Right cardiac atrium (tissue), 5 donors: ENCODE results near the gene UST. TPM values are rescaled to one million over a fixed set of nuclear protein-coding genes. Genes with fewer than 3 reads are reported as not detected.
A peak's percentile ranks its signal among the peaks of the same experiment; 100 is the strongest.

Experiments used
- ATAC-seq, 2 donors: fragments of 200-7000 bp; cut with Tn5 transposase; one replicate each; pipeline versions ENCODE4 v1.8.0 to v1.9.1; 2020; ENCODE audit warnings: moderate library complexity in 2 of 2, mild to moderate bottlenecking in 1 of 2
- DNase-seq, 3 donors: peaks; one replicate each; pipeline ENCODE4 v3.0.0-alpha.2; 2020
- H3K27ac ChIP-seq: one replicate; pipeline ENCODE4 v1.5.1; 2013; ENCODE audit warnings: mild to moderate bottlenecking, low read length, control low read depth, moderate library complexity
- H3K27me3 ChIP-seq: one replicate; pipeline ENCODE4 v1.6.1; 2013; ENCODE audit not compliant: control insufficient read depth, insufficient read depth
- H3K4me1 ChIP-seq: one replicate; pipeline ENCODE4 v1.6.1; 2013; ENCODE audit warnings: low read length; ENCODE audit not compliant: control insufficient read depth, insufficient read depth
- H3K4me3 ChIP-seq: one replicate; pipeline ENCODE4 v1.5.1; 2013; ENCODE audit warnings: low read length, control low read depth
- H3K9me3 ChIP-seq: one replicate; pipeline ENCODE4 v1.6.1; 2013; ENCODE audit warnings: low read length; ENCODE audit not compliant: control insufficient read depth
- WGBS: extraction: QIAGEN DNeasy Blood & Tissue Kit; methylation state at CpG from one replicate; pipeline ENCODE4 v1.1.7; 2013; 5-methylcytosine and 5-hydroxymethylcytosine counted together
- intact Hi-C, 4 donors: fragments of 100-400 bp; cut with DNase I; formaldehyde crosslinking; loops; one replicate each; pipeline versions ENCODE4 v1.11.0 to v1.14.0; 2022 to 2023
- polyA plus RNA-seq: library from polyadenylated mRNA; stranded (reverse); fragments of 200-250 nt; gene quantifications from one replicate; pipeline ENCODE4 v1.2.3, GENCODE V29; 2013
- total RNA-seq, 4 donors: library from RNA; stranded (reverse); fragmentation: NEBNext Ultra II Directional; extraction: Animal tissue kit (Norgen Biotek cat#: 25700); gene quantifications; one replicate each; pipeline ENCODE4 v1.2.1, GENCODE V29; 2021
- donor health status: healthy with polysubstance abuse.
- donor health status: DM: no; HTN: yes; CAD: no.
- donor health status: DM: no; HTN: no; CAD: no.
- donor health status: DM: no; HTN: yes; CAD: no; lungs with severe emphysema.
- donor health status: DM: yes; HTN: yes; CAD: no.

The UST gene
- total and polyA plus RNA-seq, 5 donors: 4.4 to 5.9 (median 5.1) TPM

GRCh38 chr6:148888856-148889255 is 142.0 kb downstream of the UST start:
- Histone ChIP-seq H3K4me3 (no peak overlapping the region), H3K4me1 (peaks cover 2% of the 10 kb centered on the region), H3K9me3 (no peaks in the 10 kb centered on the region), H3K27ac (no peak overlapping the region), H3K27me3 (no peaks in the 10 kb centered on the region)
- WGBS: 58% methylated on average over 3 of the region's 3 CpGs
- ATAC-seq (peak in 1 of 2 donors; percentile 36), DNase-seq (no peak)
- intact Hi-C loops: no loop called here

- Histone ChIP-seq H3K27me3 (no peaks in the 10 kb centered on the region), H3K9me3 (no peaks in the 10 kb centered on the region), H3K4me1 (peaks cover 2% of the 10 kb centered on the region), H3K4me3 (no peak overlapping the region), H3K27ac (peak overlapping the region; percentile 46)
- 45% methylated on average over 3 of the region's 3 CpGs for WGBS
- peak in 1 of 3 donors; percentile 63 for DNase-seq
- ATAC-seq: peak; percentile 45 to 50
- intact Hi-C loops: no loop called here
Measured at GRCh38 chr6:148890096-148890495, 143.3 kb downstream of the UST start.

- Histone ChIP-seq H3K4me1 (peaks cover 2% of the 10 kb centered on the region), H3K27ac (no peak overlapping the region), H3K9me3 (no peaks in the 10 kb centered on the region), H3K4me3 (no peak overlapping the region), H3K27me3 (no peaks in the 10 kb centered on the region)
- 58% methylated on average over 13 of the region's 13 CpGs for WGBS
- no peak for DNase-seq
- ATAC-seq: no peak
- intact Hi-C loops: no loop called here
Measured at GRCh38 chr6:148890652-148891404, 144.0 kb downstream of the UST start.

GRCh38 chr6:148891405-148891783 is 144.6 kb downstream of the UST start:
- intact Hi-C loops: no loop called here
- H3K27ac ChIP-seq: no peak overlapping the region
- no peaks in the 10 kb centered on the region for H3K9me3 ChIP-seq
- H3K4me1 ChIP-seq: peaks cover 2% of the 10 kb centered on the region
- no peaks in the 10 kb centered on the region for H3K27me3 ChIP-seq
- 27% methylated on average over 1 of the region's 1 CpG for WGBS
- DNase-seq (no peak), ATAC-seq (no peak)
- H3K4me3 ChIP-seq: no peak overlapping the region

- no peak for DNase-seq
Measured at GRCh38 chr6:148892247-148892646, 145.4 kb downstream of the UST start.

GRCh38 chr6:148893073-148893472 is 146.2 kb downstream of the UST start:
- Histone ChIP-seq H3K4me1 (peaks cover 2% of the 10 kb centered on the region), H3K9me3 (no peaks in the 10 kb centered on the region), H3K27ac (no peak overlapping the region), H3K4me3 (no peak overlapping the region), H3K27me3 (no peaks in the 10 kb centered on the region)
- intact Hi-C loops: no loop called here
- ATAC-seq (no peak), DNase-seq (no peak)
- 95% methylated on average over 2 of the region's 2 CpGs for WGBS

More at GRCh38 chr6:148892247-148892646, 145.4 kb downstream of the UST start:
- no peaks in the 10 kb centered on the region for H3K27me3 ChIP-seq
- ATAC-seq: no peak
- H3K27ac ChIP-seq: no peak overlapping the region
- no peak overlapping the region for H3K4me3 ChIP-seq
- intact Hi-C loops: no loop called here
- H3K9me3 ChIP-seq: no peaks in the 10 kb centered on the region
- H3K4me1 ChIP-seq: peaks cover 2% of the 10 kb centered on the region

- ATAC-seq (no peak), DNase-seq (no peak)
- H3K4me3 ChIP-seq: no peak overlapping the region
- no peaks in the 10 kb centered on the region for H3K27me3 ChIP-seq
- peaks cover 2% of the 10 kb centered on the region for H3K4me1 ChIP-seq
- H3K27ac ChIP-seq: no peak overlapping the region
- no peaks in the 10 kb centered on the region for H3K9me3 ChIP-seq
- intact Hi-C loops: no loop called here
- 89% methylated on average over 2 of the region's 2 CpGs for WGBS
Measured at GRCh38 chr6:148893481-148893880, 146.7 kb downstream of the UST start.

- no peak overlapping the region for H3K27ac ChIP-seq
- H3K27me3 ChIP-seq: no peaks in the 10 kb centered on the region
- ATAC-seq: peak; percentile 52 to 88
- 50% methylated on average over 4 of the region's 4 CpGs for WGBS
- no peaks in the 10 kb centered on the region for H3K4me1 ChIP-seq
- DNase-seq: peak in 1 of 3 donors; percentile 62
- no peaks in the 10 kb centered on the region for H3K9me3 ChIP-seq
- no peak overlapping the region for H3K4me3 ChIP-seq
- intact Hi-C loops: no loop called here
Measured at GRCh38 chr6:148898376-148899014, 151.7 kb downstream of the UST start.

- no peak overlapping the region for H3K4me3 ChIP-seq
- peak in 1 of 3 donors; percentile 62 for DNase-seq
- no peak overlapping the region for H3K27ac ChIP-seq
- no peaks in the 10 kb centered on the region for H3K27me3 ChIP-seq
- H3K9me3 ChIP-seq: no peaks in the 10 kb centered on the region
- peak; percentile 39 to 68 for ATAC-seq
- no peaks in the 10 kb centered on the region for H3K4me1 ChIP-seq
- intact Hi-C loops: no loop called here
- 69% methylated on average over 5 of the region's 5 CpGs for WGBS
Measured at GRCh38 chr6:148904896-148905870, 158.4 kb downstream of the UST start.

- ATAC-seq: no peak
- Histone ChIP-seq H3K4me3 (no peak overlapping the region), H3K27ac (no peak overlapping the region), H3K9me3 (no peaks in the 10 kb centered on the region), H3K27me3 (no peaks in the 10 kb centered on the region), H3K4me1 (no peaks in the 10 kb centered on the region)
- no peak for DNase-seq
- intact Hi-C loops: no loop called here
- WGBS: 86% methylated on average over 6 of the region's 6 CpGs
Measured at GRCh38 chr6:148905901-148906300, 159.1 kb downstream of the UST start.

- H3K9me3 ChIP-seq: no peaks in the 10 kb centered on the region
- H3K4me3 ChIP-seq: no peak overlapping the region
- no peaks in the 10 kb centered on the region for H3K4me1 ChIP-seq
- H3K27me3 ChIP-seq: no peaks in the 10 kb centered on the region
- no peak for DNase-seq
- H3K27ac ChIP-seq: no peak overlapping the region
- intact Hi-C loops: no loop called here
- ATAC-seq: no peak
- 95% methylated on average over 1 of the region's 1 CpG for WGBS
Measured at GRCh38 chr6:148906386-148906785, 159.6 kb downstream of the UST start.
